DMS 273 (cell line): ENCODE data around the gene OR3A3.
"Not testable (repeated sequence)": the region's sequence is repeated elsewhere in the genome, so short reads cannot be mapped to it uniquely, and the experiment has no call there.

Source experiments
- DNase-seq: peaks from one replicate; lab custom pipeline; 2025; ENCODE audit not compliant: unreplicated experiment; lab: John Stamatoyannopoulos, UW

OR3A3 gene

DNA sequence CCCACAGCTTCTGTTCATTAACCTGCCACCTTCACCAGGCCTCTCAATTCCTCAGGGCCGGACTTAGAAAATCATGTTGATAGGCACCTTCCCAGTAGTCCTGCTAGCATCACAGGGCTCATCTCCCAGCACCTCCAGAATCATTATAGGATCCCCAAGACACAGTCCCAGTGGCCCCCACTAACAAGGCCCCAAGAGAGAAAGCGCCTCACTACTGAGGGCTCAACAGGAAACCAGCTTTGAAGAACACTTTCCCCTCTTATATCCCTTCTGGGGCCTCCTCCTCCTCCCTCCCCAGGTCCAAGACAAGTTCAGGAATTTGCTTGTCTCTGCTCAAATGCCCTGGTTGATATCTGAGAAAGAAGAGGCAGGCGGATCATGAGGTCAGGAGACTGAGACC, at the start of gene OR3A3:
OR3A3 (plus strand) TSS at position 301 of the 400 bp plus-strand sequence.
- no peak for DNase-seq

DNA sequence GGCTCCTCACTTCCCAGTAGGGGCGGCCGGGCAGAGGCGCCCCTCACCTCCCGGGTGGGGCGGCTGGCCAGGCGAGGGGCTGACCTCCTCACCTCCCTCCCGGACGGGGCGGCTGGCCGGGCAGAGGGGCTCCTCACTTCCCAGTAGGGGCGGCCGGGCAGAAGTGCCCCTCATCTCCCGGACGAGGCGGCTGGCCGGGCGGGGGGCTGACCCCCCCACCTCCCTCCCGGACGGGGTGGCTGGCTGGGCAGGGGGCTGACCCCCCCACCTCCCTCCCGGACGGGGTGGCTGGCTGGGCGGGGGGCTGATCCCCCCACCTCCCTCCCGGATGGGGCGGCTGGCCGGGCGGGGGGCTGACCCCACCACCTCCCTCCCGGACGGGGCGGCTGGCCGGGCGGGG, 40.0 kb upstream of the OR3A3 start:
- not testable (repeated sequence) for DNase-seq

DNA sequence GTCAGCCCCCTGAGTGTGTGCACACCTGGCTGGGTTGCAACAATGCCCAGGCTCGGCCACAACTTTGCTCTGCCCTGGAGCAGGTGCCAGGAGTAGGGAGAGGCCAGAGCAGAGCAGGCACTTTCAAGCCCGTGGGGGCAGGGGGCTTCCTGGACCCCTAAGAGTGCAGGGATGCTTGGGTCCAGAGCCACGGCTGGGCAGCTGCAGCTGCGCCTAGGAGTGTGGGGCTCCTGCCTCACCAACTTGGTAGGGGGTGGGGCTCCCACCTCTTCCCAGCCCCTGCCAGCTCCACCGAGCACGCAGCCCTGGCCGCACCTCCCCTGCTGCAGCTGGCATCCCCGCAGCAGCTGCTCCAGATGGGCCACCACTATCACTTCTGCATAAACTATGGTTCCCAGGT, 32.8 kb upstream of the OR3A3 start:
- no peak for DNase-seq

DNA sequence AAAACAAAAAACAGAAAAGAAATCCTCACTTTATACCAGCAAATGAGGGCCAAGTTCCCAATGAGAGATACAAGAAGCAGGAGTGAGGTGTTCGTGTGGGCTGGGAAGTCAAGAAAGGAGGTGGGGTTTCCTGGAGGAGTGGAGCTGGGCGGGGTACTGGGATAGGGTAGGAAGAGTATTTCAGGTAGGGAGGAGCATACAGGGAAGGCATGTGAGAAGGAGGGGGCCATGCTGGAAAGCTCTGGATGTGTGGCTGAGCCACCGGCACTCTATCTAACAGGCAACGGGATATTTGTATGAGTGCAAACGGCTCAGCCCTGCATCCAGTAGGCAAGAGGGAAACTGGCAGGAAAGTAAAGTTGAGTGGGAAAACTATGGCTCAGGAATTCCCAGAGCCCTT, 29.2 kb upstream of the OR3A3 start:
- DNase-seq: no peak

DNA sequence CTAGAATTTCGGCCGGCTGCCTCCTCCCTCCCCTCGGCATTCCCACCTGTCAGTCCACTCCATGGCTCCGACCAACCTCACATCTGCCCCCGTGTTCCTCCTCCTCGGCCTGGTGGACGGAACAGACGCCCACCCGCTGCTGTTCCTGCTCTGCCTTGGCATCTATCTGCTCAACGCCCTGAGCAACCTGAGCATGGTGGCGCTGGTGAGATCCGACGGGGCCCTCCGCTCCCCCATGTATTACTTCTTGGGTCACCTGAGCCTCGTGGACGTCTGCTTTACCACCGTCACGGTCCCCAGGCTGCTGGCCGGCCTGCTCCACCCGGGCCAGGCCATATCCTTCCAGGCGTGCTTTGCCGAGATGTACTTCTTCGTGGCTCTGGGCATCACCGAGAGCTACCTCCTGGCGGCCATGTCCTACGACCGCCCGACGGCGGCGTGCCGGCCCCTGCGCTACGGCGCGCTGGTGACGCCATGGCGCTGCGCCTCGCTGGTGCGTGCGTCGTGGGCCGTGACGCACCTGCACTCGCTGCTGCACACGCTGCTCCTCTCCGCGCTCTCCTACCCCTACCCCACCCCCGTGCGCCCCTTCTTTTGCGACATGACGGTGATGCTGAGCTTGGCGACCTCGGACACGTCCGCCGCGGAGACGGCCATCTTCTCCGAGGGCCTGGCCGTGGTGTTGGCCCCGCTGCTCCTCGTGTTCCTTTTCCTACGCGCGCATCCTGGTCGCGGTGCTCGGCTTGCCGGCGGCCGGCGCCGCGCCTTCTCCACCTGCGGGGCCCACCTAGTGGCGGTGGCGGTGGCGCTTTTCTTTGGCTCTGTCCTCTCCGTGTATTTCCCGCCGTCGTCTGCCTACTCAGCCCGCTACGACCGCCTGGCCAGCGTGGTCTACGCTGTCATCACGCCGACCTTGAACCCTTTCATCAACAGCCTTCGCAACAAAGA, 25.0 kb upstream of the OR3A3 start, which contains the start of gene OR3A2:
OR3A2 (minus strand) TSS at position 440 of the 948 bp plus-strand sequence.
- no peak for DNase-seq

DNA sequence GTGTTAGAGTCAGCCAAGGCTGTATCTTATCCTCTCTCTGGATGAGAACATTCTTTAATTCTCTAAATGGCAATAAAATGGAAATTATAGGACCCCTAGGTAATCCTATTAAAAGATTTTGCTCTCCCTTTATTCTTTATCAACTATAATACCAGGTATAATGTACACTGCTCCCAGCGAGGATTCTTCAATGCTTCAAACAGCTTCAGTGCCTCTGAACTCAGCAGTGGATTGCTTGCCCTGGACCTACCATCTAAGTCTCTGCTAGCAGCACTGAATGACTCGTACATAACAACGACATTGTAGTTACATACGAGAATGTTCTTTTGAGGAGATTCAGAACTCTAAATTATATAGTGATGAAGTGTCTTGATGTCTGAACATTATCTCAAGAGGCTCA, 21.4 kb upstream of the OR3A3 start:
- DNase-seq: no peak

GRCh38 chr17:3397801-3398200, 13.4 kb upstream of the OR3A3 start:
- DNase-seq: not testable (repeated sequence)

GRCh38 chr17:3398310-3398709, 12.9 kb upstream of the OR3A3 start, which contains the start of gene OR1E1:
OR1E1 (minus strand) TSS chr17:3398410; CDS start chr17:3398410, 0 bp downstream.
- DNase-seq: no peak

- no peak for DNase-seq
Measured at GRCh38 chr17:3400055-3400454, 11.1 kb upstream of the OR3A3 start.

GRCh38 chr17:3401786-3402185, 9.4 kb upstream of the OR3A3 start:
- DNase-seq: no peak

GRCh38 chr17:3403856-3404255, 7.3 kb upstream of the OR3A3 start:
- DNase-seq: not testable (repeated sequence)

DNA sequence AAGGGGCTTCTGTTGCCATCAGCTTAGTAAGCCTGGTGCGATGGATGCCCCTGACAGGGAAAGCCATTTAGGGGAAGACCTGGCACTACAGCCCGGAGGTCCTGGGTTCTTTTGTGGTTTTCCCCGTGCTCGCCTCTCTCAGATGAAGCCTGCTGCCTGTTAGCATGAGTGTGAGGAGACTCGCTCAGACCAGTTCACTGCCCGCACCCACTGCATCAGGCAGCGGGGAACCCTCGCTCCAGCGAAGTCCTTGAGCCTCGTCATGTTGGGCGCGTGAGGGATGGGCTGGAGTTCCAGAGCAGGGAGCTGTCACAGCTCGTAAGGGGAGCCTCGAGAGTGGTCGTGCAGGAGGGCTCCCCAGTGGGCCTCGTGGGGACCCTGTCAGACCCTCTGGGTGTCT, 1.0 kb downstream of the OR3A3 start:
- DNase-seq: not testable (repeated sequence)

DNA sequence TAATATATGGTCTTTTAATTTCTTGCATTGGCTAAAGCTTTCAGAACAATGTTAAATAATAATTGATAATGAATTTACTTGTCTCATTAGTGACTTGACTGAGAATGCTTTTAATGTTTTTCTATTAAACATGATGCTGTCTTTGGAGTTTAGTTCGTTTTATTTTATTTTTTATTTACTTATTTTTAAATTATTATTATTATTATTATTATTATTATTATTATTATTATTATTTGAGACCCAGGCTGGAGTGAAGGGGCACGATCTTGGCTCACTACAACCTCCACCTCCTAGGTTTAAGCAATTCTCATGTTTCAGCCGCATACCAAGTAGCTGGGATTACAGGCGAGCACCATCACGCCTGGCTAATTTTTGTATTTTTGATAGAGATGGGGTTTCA, 4.4 kb downstream of the OR3A3 start:
- DNase-seq: no peak

- DNase-seq: no peak
Measured at GRCh38 chr17:3418222-3418621, 7.1 kb downstream of the OR3A3 start.

GRCh38 chr17:3433215-3433614, 22.0 kb downstream of the OR3A3 start:
- DNase-seq: peak; percentile 1

GRCh38 chr17:3433741-3434140, 22.6 kb downstream of the OR3A3 start, which contains the start of gene OR1E2:
OR1E2 (minus strand) TSS chr17:3433841; CDS start chr17:3433841, 0 bp downstream.
- DNase-seq: no peak

DNA sequence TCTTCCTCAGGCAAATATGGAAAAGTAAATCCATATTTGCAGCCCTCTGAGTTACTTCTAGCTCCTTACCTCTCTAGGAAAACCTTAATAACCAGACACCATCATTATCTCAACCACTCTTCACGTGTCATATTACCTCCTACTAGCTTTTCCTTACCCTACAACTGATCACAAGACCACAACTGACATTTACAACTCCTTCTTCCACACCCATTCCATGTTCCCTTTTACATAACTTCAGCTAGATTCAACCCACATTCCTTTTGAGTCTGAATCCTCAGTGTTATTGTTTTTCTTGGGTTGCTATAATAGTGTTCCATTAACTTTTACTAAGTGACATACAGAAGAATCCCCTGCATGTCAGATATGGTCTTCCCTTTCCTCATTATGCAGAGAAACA, 27.2 kb downstream of the OR3A3 start:
- DNase-seq: no peak

GRCh38 chr17:3440451-3440850, 29.3 kb downstream of the OR3A3 start:
- no peak for DNase-seq

- peak; percentile 5 for DNase-seq
Measured at GRCh38 chr17:3447625-3448024, 36.5 kb downstream of the OR3A3 start.

DNA sequence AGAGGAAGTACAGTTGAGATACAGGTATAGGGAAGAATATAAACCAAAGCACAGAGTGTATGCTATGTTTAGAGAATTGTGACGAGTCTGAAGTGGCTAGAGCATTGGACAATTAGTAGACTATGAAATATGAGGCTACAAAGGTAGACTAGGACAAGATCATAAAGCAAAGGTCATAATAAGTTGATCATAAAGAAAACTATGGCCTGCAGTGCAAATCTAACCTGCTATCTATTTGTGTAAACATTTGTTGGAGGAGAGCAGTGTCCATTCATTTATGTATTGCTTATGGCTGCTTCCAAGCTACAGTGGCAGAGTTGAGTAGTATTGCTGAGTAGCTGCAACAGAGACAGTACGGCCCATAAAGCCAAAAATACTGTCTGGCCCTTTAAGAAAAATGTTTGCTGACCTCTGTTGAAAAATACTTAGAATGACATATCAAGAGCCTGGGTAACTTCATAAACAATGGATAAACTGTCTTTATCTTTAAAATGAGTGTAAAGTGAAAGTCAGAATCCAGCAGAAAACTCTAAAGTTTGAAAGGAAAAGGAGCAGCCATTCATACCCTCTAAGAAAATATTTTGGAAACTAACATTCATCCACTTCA, 37.0 kb downstream of the OR3A3 start:
- no peak for DNase-seq

- not testable (repeated sequence) for DNase-seq
Measured at GRCh38 chr17:3466355-3466754, 55.2 kb downstream of the OR3A3 start.

- DNase-seq: no peak
Measured at GRCh38 chr17:3469529-3469928, 58.4 kb downstream of the OR3A3 start.
